ENCODE results near the gene NOCT.
A peak's percentile ranks its signal among the peaks of the same experiment; 100 is the strongest.
"Not testable (repeated sequence)": the region's sequence is repeated elsewhere in the genome, so short reads cannot be mapped to it uniquely, and the experiment has no call there.

NOCT gene

DNA sequence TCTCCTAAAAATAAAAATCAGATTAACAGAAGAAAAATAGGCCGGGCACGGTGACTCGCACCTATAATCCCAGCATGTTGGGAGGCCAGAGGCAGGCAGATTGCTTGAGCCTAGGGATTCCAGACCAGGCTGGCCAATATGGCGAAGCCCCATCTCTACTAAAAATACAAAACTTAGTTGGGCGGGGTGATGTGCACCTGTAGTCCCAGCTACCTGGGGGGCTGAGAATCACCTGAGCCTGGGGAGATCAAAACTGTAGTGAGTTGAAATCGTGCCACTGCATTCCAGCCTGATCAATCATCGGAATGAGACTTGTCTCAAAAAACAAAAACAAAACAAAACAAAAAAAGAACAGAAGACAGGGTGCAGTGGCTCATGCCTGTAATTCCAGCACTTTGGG lies 32.8 kb upstream of the NOCT start:
- H3K27me3 ChIP-seq (ENCODE audit: control insufficient read depth in 1 of 2, insufficient read depth in 2 of 2, low read length in 2 of 2), result no peaks in the 10 kb centered on the region
- H3K4me3 ChIP-seq (ENCODE audit: low read length in 2 of 2), result no peak overlapping the region
- no peaks in the 10 kb centered on the region for H3K4me1 ChIP-seq (ENCODE audit: control insufficient read depth, insufficient read depth, low read length)
- H3K9ac ChIP-seq (ENCODE audit: low read length in 2 of 2), result no peak overlapping the region
- peak overlapping the region; percentile 41 for H3K27ac ChIP-seq (ENCODE audit: low read length)
- H3K36me3 ChIP-seq (ENCODE audit: control insufficient read depth in 2 of 2, insufficient read depth in 2 of 2, low read length in 2 of 2), result no peaks in the 10 kb centered on the region
- H3K9me3 ChIP-seq (ENCODE audit: control insufficient read depth in 2 of 2, low read length in 2 of 2), result no peaks in the 10 kb centered on the region

DNA sequence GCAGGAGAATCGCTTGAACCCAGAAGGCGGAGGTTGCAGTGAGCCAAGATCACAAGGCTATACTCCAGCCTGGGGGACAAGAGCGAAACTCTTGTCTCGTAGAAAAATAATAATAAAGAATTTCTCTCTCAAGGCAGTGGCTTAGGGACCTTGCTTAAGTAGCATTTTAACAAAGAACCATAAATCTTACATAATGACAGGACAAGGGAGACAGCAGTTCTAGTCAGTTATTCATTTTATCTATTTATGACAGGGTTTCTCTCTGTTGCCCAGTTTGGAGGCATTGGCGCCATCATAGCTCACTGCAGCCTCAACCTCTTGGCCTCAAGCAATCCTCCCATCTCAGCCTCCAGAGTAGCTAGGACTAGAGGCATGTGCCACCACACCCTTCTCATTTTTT lies 31.9 kb upstream of the NOCT start:
- Histone ChIP-seq H3K9ac (ENCODE audit: low read length in 2 of 2) (no peak overlapping the region), H3K27me3 (ENCODE audit: control insufficient read depth in 1 of 2, insufficient read depth in 2 of 2, low read length in 2 of 2) (no peaks in the 10 kb centered on the region), H3K9me3 (ENCODE audit: control insufficient read depth in 2 of 2, low read length in 2 of 2) (no peaks in the 10 kb centered on the region), H3K4me3 (ENCODE audit: low read length in 2 of 2) (no peak overlapping the region), H3K4me1 (ENCODE audit: control insufficient read depth, insufficient read depth, low read length) (no peaks in the 10 kb centered on the region), H3K36me3 (ENCODE audit: control insufficient read depth in 2 of 2, insufficient read depth in 2 of 2, low read length in 2 of 2) (no peaks in the 10 kb centered on the region), H3K27ac (ENCODE audit: low read length) (no peak overlapping the region)

DNA sequence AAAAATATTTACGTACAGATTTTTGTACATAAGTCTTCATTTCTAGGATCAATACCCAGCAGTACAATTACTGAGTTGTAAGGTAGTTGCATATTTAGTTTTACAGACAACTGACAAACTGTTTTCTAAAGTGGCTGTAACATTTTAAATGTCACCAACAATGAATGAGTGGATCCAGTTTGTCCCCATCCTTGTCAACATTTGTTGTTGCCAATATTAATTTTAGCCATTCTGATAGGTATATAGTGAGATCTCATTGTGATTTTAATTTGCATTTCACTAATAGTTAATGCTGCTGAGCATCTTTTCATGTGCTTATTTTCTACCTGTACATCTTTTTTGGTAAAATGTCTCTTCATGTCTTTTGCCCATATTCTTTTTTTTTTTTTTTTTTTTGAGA lies 30.9 kb upstream of the NOCT start:
- no peaks in the 10 kb centered on the region for H3K9me3 ChIP-seq (ENCODE audit: control insufficient read depth in 2 of 2, low read length in 2 of 2)
- H3K27me3 ChIP-seq (ENCODE audit: control insufficient read depth in 1 of 2, insufficient read depth in 2 of 2, low read length in 2 of 2), result no peaks in the 10 kb centered on the region
- no peaks in the 10 kb centered on the region for H3K36me3 ChIP-seq (ENCODE audit: control insufficient read depth in 2 of 2, insufficient read depth in 2 of 2, low read length in 2 of 2)
- H3K27ac ChIP-seq (ENCODE audit: low read length), result no peak overlapping the region
- no peaks in the 10 kb centered on the region for H3K4me1 ChIP-seq (ENCODE audit: control insufficient read depth, insufficient read depth, low read length)
- no peak overlapping the region for H3K9ac ChIP-seq (ENCODE audit: low read length in 2 of 2)
- no peak overlapping the region for H3K4me3 ChIP-seq (ENCODE audit: low read length in 2 of 2)

DNA sequence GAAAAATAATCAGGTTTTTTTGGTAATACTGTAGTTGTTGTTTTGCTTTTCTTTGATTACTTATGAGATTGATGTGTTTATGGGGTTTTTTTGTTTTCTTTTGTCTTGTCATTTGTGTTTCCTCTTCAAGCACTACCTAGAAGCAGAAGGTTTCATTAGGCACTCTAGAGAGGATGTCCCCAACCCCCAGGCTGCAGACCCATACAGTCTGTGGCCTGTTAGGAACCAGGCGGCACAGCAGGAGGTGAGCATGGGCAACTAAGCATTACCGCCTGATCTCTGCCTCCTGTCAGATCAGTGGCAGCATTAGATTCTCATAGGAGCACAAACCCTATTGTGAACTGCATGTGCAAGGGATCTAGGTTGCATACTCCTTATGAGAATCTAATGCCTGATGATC lies 22.9 kb upstream of the NOCT start:
- Histone ChIP-seq H3K4me1 (ENCODE audit: control insufficient read depth, insufficient read depth, low read length) (no peaks in the 10 kb centered on the region), H3K9me3 (ENCODE audit: control insufficient read depth in 2 of 2, low read length in 2 of 2) (no peaks in the 10 kb centered on the region), H3K9ac (ENCODE audit: low read length in 2 of 2) (no peak overlapping the region), H3K4me3 (ENCODE audit: low read length in 2 of 2) (no peak overlapping the region), H3K27me3 (ENCODE audit: control insufficient read depth in 1 of 2, insufficient read depth in 2 of 2, low read length in 2 of 2) (no peaks in the 10 kb centered on the region), H3K36me3 (ENCODE audit: control insufficient read depth in 2 of 2, insufficient read depth in 2 of 2, low read length in 2 of 2) (no peaks in the 10 kb centered on the region), H3K27ac (ENCODE audit: low read length) (no peak overlapping the region)

DNA sequence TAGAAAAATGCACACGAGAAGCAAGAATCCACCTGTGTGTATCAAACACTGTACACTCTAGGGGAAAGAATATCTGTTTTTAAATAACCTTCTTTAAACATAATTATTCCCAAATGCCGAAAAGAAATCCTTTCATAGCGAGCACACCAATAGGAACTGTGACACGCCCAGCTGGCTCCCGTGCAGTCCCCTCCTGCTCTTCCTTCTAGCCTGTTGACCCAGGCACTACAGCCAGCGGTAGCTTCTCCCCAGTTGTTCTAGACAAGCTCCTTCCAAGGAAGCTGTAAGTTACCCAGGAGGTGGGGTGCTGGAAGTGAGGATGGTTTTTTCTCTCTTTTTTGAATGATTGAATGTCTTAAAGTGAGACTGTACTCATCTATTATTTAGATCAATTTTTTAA lies 19.5 kb upstream of the NOCT start:
- Histone ChIP-seq H3K9me3 (ENCODE audit: control insufficient read depth in 2 of 2, low read length in 2 of 2) (no peaks in the 10 kb centered on the region), H3K4me3 (ENCODE audit: low read length in 2 of 2) (no peak overlapping the region), H3K36me3 (ENCODE audit: control insufficient read depth in 2 of 2, insufficient read depth in 2 of 2, low read length in 2 of 2) (no peaks in the 10 kb centered on the region), H3K27ac (ENCODE audit: low read length) (no peak overlapping the region), H3K27me3 (ENCODE audit: control insufficient read depth in 1 of 2, insufficient read depth in 2 of 2, low read length in 2 of 2) (no peaks in the 10 kb centered on the region), H3K9ac (ENCODE audit: low read length in 2 of 2) (no peak overlapping the region), H3K4me1 (ENCODE audit: control insufficient read depth, insufficient read depth, low read length) (no peaks in the 10 kb centered on the region)

DNA sequence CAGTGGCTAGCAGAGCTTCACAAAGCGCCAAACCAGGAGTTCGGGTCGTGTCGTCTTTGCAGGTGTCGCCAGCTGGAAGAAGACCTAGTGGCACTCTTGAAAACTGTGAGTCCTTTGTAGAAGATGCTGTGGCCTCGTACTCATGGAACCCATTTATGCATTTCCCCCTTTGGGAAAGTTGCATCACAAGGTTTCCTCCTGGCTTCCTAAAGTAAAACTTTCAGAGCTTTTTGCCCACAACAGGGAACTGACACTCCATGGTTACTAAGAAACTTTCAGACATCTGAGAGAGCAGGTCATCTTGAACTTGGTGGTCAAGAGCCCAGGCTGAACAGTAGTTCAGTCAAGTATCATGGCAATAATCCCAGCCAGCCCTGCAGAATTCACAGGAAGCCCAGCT lies 15.9 kb upstream of the NOCT start:
- Histone ChIP-seq H3K9ac (ENCODE audit: low read length in 2 of 2) (no peak overlapping the region), H3K36me3 (ENCODE audit: control insufficient read depth in 2 of 2, insufficient read depth in 2 of 2, low read length in 2 of 2) (no peaks in the 10 kb centered on the region), H3K27me3 (ENCODE audit: control insufficient read depth in 1 of 2, insufficient read depth in 2 of 2, low read length in 2 of 2) (no peaks in the 10 kb centered on the region), H3K4me1 (ENCODE audit: control insufficient read depth, insufficient read depth, low read length) (no peaks in the 10 kb centered on the region), H3K4me3 (ENCODE audit: low read length in 2 of 2) (no peak overlapping the region), H3K27ac (ENCODE audit: low read length) (no peak overlapping the region), H3K9me3 (ENCODE audit: control insufficient read depth in 2 of 2, low read length in 2 of 2) (no peaks in the 10 kb centered on the region)

DNA sequence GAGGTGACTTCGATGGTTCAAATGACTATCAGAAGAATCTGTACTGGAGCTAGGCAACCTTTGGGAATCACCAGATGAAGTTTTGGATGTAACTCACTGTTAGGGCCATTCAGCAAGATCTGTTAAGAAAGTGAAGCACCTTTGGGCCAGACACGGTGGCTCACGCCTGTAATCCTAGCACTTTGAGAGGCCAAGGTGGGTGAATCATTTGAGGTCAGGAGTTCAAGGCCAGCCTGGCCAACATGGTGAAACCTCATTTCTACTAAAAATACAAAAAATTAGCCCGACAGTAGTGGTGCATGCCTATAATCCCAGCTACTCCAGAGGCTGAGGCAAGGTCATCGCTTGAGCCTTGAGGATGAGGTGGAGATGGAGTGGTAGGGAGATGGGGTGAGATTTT lies 15.4 kb upstream of the NOCT start:
- H3K4me3 ChIP-seq (ENCODE audit: low read length in 2 of 2); H3K27ac ChIP-seq (ENCODE audit: low read length); H3K36me3 ChIP-seq (ENCODE audit: control insufficient read depth in 2 of 2, insufficient read depth in 2 of 2, low read length in 2 of 2); H3K9me3 ChIP-seq (ENCODE audit: control insufficient read depth in 2 of 2, low read length in 2 of 2); H3K4me1 ChIP-seq (ENCODE audit: control insufficient read depth, insufficient read depth, low read length); H3K27me3 ChIP-seq (ENCODE audit: control insufficient read depth in 1 of 2, insufficient read depth in 2 of 2, low read length in 2 of 2); H3K9ac ChIP-seq (ENCODE audit: low read length in 2 of 2): not testable (repeated sequence)

DNA sequence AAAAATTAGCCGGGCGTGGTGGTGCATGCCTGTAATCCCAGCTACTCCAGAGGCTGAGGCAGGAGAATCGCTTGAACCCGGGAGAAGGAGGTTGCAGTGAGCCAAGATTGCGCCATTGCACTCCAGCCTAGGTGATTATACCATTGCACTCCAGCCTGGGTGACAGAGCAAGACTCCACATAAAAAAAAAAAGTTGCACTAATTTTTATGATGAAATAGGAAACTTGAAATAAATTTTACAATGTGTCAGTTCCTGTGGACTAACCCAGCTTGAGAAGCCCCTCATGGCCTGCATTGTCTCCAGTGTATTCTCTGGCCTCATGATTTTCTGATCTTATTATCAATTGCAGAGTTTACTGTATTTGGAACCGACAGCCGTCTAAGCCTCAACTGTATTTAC lies 14.2 kb upstream of the NOCT start:
- H3K9me3 ChIP-seq (ENCODE audit: control insufficient read depth in 2 of 2, low read length in 2 of 2); H3K27ac ChIP-seq (ENCODE audit: low read length); H3K4me1 ChIP-seq (ENCODE audit: control insufficient read depth, insufficient read depth, low read length); H3K27me3 ChIP-seq (ENCODE audit: control insufficient read depth in 1 of 2, insufficient read depth in 2 of 2, low read length in 2 of 2); H3K36me3 ChIP-seq (ENCODE audit: control insufficient read depth in 2 of 2, insufficient read depth in 2 of 2, low read length in 2 of 2); H3K4me3 ChIP-seq (ENCODE audit: low read length in 2 of 2); H3K9ac ChIP-seq (ENCODE audit: low read length in 2 of 2): not testable (repeated sequence)

DNA sequence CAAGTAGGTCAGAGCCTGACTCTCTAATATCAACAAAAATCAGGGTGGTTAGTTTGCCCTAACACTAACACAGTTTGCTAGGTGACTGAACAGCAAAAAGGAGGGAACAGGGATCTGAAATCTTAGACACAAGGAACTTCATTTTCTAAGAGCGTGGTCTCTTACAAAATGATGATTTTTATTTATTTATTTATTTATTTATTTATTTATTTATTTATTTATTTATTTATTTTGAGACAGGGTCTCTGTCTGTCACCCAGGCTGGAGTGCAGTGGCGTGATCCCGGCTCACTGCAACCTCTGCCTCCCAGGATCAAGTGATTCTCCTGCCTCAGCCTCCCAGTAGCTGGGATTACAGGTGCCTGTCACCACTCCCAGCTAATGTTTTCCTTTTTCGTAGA lies 11.9 kb upstream of the NOCT start:
- H3K9me3 ChIP-seq (ENCODE audit: control insufficient read depth in 2 of 2, low read length in 2 of 2); H3K27me3 ChIP-seq (ENCODE audit: control insufficient read depth in 1 of 2, insufficient read depth in 2 of 2, low read length in 2 of 2); H3K9ac ChIP-seq (ENCODE audit: low read length in 2 of 2); H3K4me1 ChIP-seq (ENCODE audit: control insufficient read depth, insufficient read depth, low read length); H3K27ac ChIP-seq (ENCODE audit: low read length); H3K36me3 ChIP-seq (ENCODE audit: control insufficient read depth in 2 of 2, insufficient read depth in 2 of 2, low read length in 2 of 2); H3K4me3 ChIP-seq (ENCODE audit: low read length in 2 of 2): not testable (repeated sequence)

DNA sequence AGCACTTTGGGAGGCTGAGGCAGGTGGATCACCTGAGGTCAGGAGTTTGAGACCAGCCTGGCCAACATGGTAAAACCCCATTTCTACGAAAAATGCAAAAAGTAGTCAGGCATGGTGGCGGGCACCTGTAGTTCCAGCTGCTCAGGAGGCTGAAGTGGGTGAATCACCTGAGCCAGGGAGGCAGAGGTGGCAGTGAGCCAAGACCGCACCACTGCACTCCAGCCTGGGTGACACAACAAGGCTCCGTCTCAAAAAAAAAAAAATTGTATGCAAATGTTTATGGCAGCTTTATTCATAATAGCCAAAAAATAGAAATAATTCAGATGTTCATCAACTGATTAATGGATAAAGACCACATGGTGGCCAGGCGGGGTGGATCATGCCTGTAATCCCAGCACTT lies 9.8 kb upstream of the NOCT start:
- H3K27me3 ChIP-seq (ENCODE audit: control insufficient read depth in 1 of 2, insufficient read depth in 2 of 2, low read length in 2 of 2), result no peaks in the 10 kb centered on the region

DNA sequence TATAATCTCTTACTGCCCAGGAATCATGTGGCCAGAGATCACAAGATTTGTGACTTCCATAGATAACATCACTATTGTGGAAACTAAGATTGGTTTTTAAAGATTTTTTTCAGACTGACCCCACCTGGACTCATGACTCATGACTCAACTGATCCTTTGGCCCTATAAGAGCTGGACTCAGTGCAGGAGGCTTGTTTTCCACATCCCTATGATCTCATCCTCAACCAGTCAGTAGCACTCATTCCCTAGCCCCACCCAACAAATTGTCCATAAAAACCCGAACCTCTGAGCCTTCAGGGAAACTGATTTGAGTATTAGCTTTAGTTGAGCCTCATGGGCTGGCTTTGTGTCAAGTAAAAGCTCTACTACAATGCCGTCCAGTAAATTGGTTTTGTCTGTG lies 7.9 kb upstream of the NOCT start:
- no peaks in the 10 kb centered on the region for H3K4me1 ChIP-seq (ENCODE audit: control insufficient read depth, insufficient read depth, low read length)

More for the DNA sequence above, 9.8 kb upstream of the NOCT start:
- peaks cover 0 to 3% of the 10 kb centered on the region in 2 donors for H3K9me3 ChIP-seq (ENCODE audit: control insufficient read depth in 2 of 2, low read length in 2 of 2)
- H3K4me1 ChIP-seq (ENCODE audit: control insufficient read depth, insufficient read depth, low read length), result no peaks in the 10 kb centered on the region
- no peak overlapping the region for H3K4me3 ChIP-seq (ENCODE audit: low read length in 2 of 2)
- H3K9ac ChIP-seq (ENCODE audit: low read length in 2 of 2), result no peak overlapping the region
- no peaks in the 10 kb centered on the region for H3K36me3 ChIP-seq (ENCODE audit: control insufficient read depth in 2 of 2, insufficient read depth in 2 of 2, low read length in 2 of 2)
- no peak overlapping the region for H3K27ac ChIP-seq (ENCODE audit: low read length)

DNA sequence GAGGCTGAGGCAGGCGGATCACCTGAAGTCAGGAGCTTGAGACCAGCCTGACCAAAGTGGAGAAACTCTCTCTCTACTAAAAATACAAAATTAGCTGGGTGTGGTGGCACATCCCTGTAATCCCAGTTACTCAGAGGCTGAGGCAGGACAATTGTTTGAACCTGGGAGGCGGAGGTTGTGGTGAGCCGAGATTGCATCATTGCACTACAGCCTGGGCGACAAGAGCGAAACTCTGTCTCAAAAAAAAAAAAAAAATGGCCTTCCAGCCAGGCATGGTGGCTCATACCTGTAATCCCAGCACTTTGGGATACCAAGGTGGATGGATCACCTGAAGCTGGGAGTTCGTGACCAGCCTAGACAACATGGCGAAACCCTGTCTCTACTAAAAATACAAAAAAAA lies 7.3 kb upstream of the NOCT start:
- H3K27ac ChIP-seq (ENCODE audit: low read length); H3K4me3 ChIP-seq (ENCODE audit: low read length in 2 of 2); H3K9me3 ChIP-seq (ENCODE audit: control insufficient read depth in 2 of 2, low read length in 2 of 2); H3K9ac ChIP-seq (ENCODE audit: low read length in 2 of 2); H3K27me3 ChIP-seq (ENCODE audit: control insufficient read depth in 1 of 2, insufficient read depth in 2 of 2, low read length in 2 of 2); H3K4me1 ChIP-seq (ENCODE audit: control insufficient read depth, insufficient read depth, low read length); H3K36me3 ChIP-seq (ENCODE audit: control insufficient read depth in 2 of 2, insufficient read depth in 2 of 2, low read length in 2 of 2): not testable (repeated sequence)

More for the DNA sequence above, 7.9 kb upstream of the NOCT start:
- Histone ChIP-seq H3K36me3 (ENCODE audit: control insufficient read depth in 2 of 2, insufficient read depth in 2 of 2, low read length in 2 of 2) (no peaks in the 10 kb centered on the region), H3K27me3 (ENCODE audit: control insufficient read depth in 1 of 2, insufficient read depth in 2 of 2, low read length in 2 of 2) (no peaks in the 10 kb centered on the region), H3K27ac (ENCODE audit: low read length) (no peak overlapping the region), H3K9ac (ENCODE audit: low read length in 2 of 2) (no peak overlapping the region), H3K9me3 (ENCODE audit: control insufficient read depth in 2 of 2, low read length in 2 of 2) (peaks cover 0 to 3% of the 10 kb centered on the region in 2 donors), H3K4me3 (ENCODE audit: low read length in 2 of 2) (no peak overlapping the region)
